Measurements from ENCODE around the gene RAB11FIP3. TPM values are rescaled to one million over a fixed set of nuclear protein-coding genes. Genes with fewer than 3 reads are reported as not detected.

The RAB11FIP3 gene
- total and polyA plus RNA-seq, 2 of the 13 experiments (the other 11 are each of a cell fraction or from before 2014, with no cell fraction given) = 34.3 to 57.6 TPM

GRCh38 chr16:527015-527903, 101.8 kb downstream of the RAB11FIP3 start, which contains the start of gene CAPN15 (continued):
- no peak for TF ChIP-seq ZBTB49 (CRISPR knock-in tag; IDR thresholded peaks at IDR 0.05; ENCODE audit: borderline replicate concordance)
- no peak for TF ChIP-seq FOXA1 (IDR thresholded peaks at IDR 0.05)
- TF ChIP-seq FOXA1 (CRISPR knock-in tag; IDR thresholded peaks at IDR 0.05) = no peak
- TF ChIP-seq HCFC1 (IDR thresholded peaks at IDR 0.05; ENCODE audit: low read depth, low read length) = peak; percentile 91
- no peak for TF ChIP-seq CBX2 (IDR thresholded peaks at IDR 0.05; ENCODE audit: low read depth, low read length)
- no peak for TF ChIP-seq CBX2 (CRISPR knock-in tag; IDR thresholded peaks at IDR 0.05; ENCODE audit: low read depth)
- peak; percentile 18; the same call in 1 of the 2 replicates for TF ChIP-seq ZBTB43 (CRISPR knock-in tag; conservative IDR thresholded peaks at IDR 0.05)
- TF ChIP-seq HMGXB4 (CRISPR knock-in tag; IDR thresholded peaks at IDR 0.05; ENCODE audit: borderline replicate concordance in 1 of 2, low read depth in 1 of 2) = peak in 1 of 2 experiments; percentile 80; a peak in 2 of 4 replicates
- no peak for TF ChIP-seq ZNF879 (CRISPR knock-in tag; IDR thresholded peaks at IDR 0.05)
- TF ChIP-seq YEATS2 (CRISPR knock-in tag; IDR thresholded peaks at IDR 0.05; ENCODE audit: borderline replicate concordance) = no peak; the same call in none of the 2 replicates
- TF ChIP-seq PLSCR1 (CRISPR knock-in tag; IDR thresholded peaks at IDR 0.05; ENCODE audit: borderline replicate concordance) = no peak
- no peak for TF ChIP-seq EP300 (IDR thresholded peaks at IDR 0.05; ENCODE audit: low read depth in 2 of 2, low read length in 2 of 2)
- no peak for TF ChIP-seq EP300 (CRISPR knock-in tag; IDR thresholded peaks at IDR 0.05; ENCODE audit: borderline replicate concordance)
- peak; percentile 98 for TF ChIP-seq THAP11 (CRISPR knock-in tag; IDR thresholded peaks at IDR 0.05)
- TF ChIP-seq FIP1L1 (IDR thresholded peaks at IDR 0.05; ENCODE audit: borderline replicate concordance, insufficient read depth, low read depth, low read length) = no peak
- peak; percentile 50; the same call in 1 of the 2 replicates for TF ChIP-seq ZNF160 (CRISPR knock-in tag; IDR thresholded peaks at IDR 0.05)
- no peak for TF ChIP-seq MIXL1 (CRISPR knock-in tag; IDR thresholded peaks at IDR 0.05)
- peak; percentile 23; the same call in 1 of the 2 replicates for TF ChIP-seq ZNF12 (CRISPR knock-in tag; IDR thresholded peaks at IDR 0.05)
- TF ChIP-seq MED1 (CRISPR knock-in tag; IDR thresholded peaks at IDR 0.05) = peak; percentile 56; the same call in 1 of the 2 replicates
- peak; percentile 54 for TF ChIP-seq SPEN (CRISPR knock-in tag; IDR thresholded peaks at IDR 0.05; ENCODE audit: low read depth)
- TF ChIP-seq KDM1A (CRISPR knock-in tag; IDR thresholded peaks at IDR 0.05) = no peak
- no peak; the same call in 1 of the 2 replicates for TF ChIP-seq ZNF331 (CRISPR knock-in tag; IDR thresholded peaks at IDR 0.05)
- peak; percentile 92; the same call in 1 of the 2 replicates for TF ChIP-seq KDM5B (CRISPR knock-in tag; IDR thresholded peaks at IDR 0.05; ENCODE audit: borderline replicate concordance)
- TF ChIP-seq MAX (IDR thresholded peaks at IDR 0.05) = peak; percentile 58
